Panc1 (cell line): ENCODE results near the gene TP63. TPM values are rescaled to one million over a fixed set of nuclear protein-coding genes. Genes with fewer than 3 reads are reported as not detected.
"Not testable (repeated sequence)": the region's sequence is repeated elsewhere in the genome, so short reads cannot be mapped to it uniquely, and the experiment has no call there.

Experiments used
- ATAC-seq: fragments of 200-7000 bp; cut with Tn5 transposase; 2 replicates; pipeline ENCODE4 v1.9.1; 2020; ENCODE audit warnings: mild to moderate bottlenecking, moderate library complexity
- BruUV-seq: library from RNA; stranded (reverse); fragments of 400-500 nt; replicated peaks from 2 replicates; lab custom pipeline; 2021; lab: Mats Ljungman, UMichigan
- CTCF ChIA-PET: fragments of 300-600 bp; sonication (Branson Sonifier 250); formaldehyde crosslinking; loops from one replicate; lab custom pipeline; 2022; ENCODE audit warnings: antibody characterized with exemption; lab: Charles Lee
- POLR2A ChIA-PET: fragments of 300-600 bp; sonication (Branson Sonifier 250); formaldehyde crosslinking; loops from one replicate; lab custom pipeline; 2022; ENCODE audit warnings: antibody characterized with exemption; lab: Charles Lee
- DNase-seq: peaks from one replicate; pipeline ENCODE4 v3.0.0-alpha.2; 2010; ENCODE audit warnings: low read depth, low spot score
- H3K27ac ChIP-seq: 2 replicates; pipeline ENCODE4 v1.5.1; 2011; ENCODE audit warnings: mild to moderate bottlenecking, low read length, inconsistent platforms
- H3K27me3 ChIP-seq: fragments of 200-500 bp; sonication (Bioruptor generic); 2 replicates; pipeline ENCODE4 v1.6.0; 2014; ENCODE audit warnings: low read length, inconsistent platforms; ENCODE audit not compliant: control insufficient read depth, insufficient read depth
- H3K36me3 ChIP-seq: fragments of 200-500 bp; sonication (Bioruptor generic); 2 replicates; pipeline ENCODE4 v1.5.1; 2014; ENCODE audit warnings: inconsistent platforms, mild to moderate bottlenecking, low read length, moderate library complexity; ENCODE audit not compliant: control insufficient read depth, insufficient read depth
- H3K4me1 ChIP-seq: 2 replicates; pipeline ENCODE4 v1.5.1; 2011; ENCODE audit warnings: inconsistent platforms, mild to moderate bottlenecking, low read length, moderate library complexity; ENCODE audit not compliant: control insufficient read depth, insufficient read depth
- H3K4me3 ChIP-seq, 2 experiments: 2 replicates each; pipeline ENCODE4 v1.5.1; 2011 to 2012; ENCODE audit warnings: low read depth in 2 of 2, low read length in 2 of 2, mild to moderate bottlenecking in 2 of 2, inconsistent platforms in 1 of 2, moderate library complexity in 1 of 2
- H3K9me3 ChIP-seq: fragments of 200-500 bp; sonication (Bioruptor generic); 2 replicates; pipeline ENCODE4 v1.5.1; 2014; ENCODE audit warnings: low read depth, mild to moderate bottlenecking, inconsistent platforms, low read length, moderate library complexity; ENCODE audit not compliant: control insufficient read depth, insufficient read depth
- POLR2AphosphoS5 ChIP-seq: IDR thresholded peaks from 2 replicates; pipeline ENCODE4 v1.6.1; 2012; ENCODE audit warnings: mild to moderate bottlenecking, low read depth, low read length, moderate library complexity
- SIN3A ChIP-seq: IDR thresholded peaks from 2 replicates; pipeline ENCODE4 v1.6.1; 2012; ENCODE audit warnings: low read depth, mild to moderate bottlenecking, low read length, moderate library complexity, borderline replicate concordance; ENCODE audit not compliant: insufficient read depth
- TCF7L2 ChIP-seq: IDR thresholded peaks from 2 replicates; pipeline ENCODE4 v1.6.1; 2011; ENCODE audit warnings: mild to moderate bottlenecking, low read depth, low read length, inconsistent platforms
- in situ Hi-C: cut with HindIII; loops from 2 replicates; pipeline ENCODE4 v1.10.0; 2016; ENCODE audit warnings: low sequenced_read_pairs, low pct_unique_long_range_greater_than_20kb
- intact Hi-C: fragments of 100-400 bp; cut with micrococcal nuclease; formaldehyde crosslinking; loops from one replicate; pipeline ENCODE4 v1.10.0; 2022; ENCODE audit not compliant: unreplicated experiment
- total RNA-seq: library from RNA; stranded (reverse); gene quantifications from one replicate; pipeline ENCODE4 v1.2.1, GENCODE V29; 2021; ENCODE audit not compliant: unreplicated experiment
- TF ChIP-seq, protein P1 (sequence below), 2 experiments: IDR thresholded peaks; 2 replicates each; pipeline ENCODE4 v1.6.1; 2011 to 2012; ENCODE audit warnings: low read depth in 2 of 2, control low read depth in 1 of 2, low read length in 1 of 2, mild to moderate bottlenecking in 1 of 2, moderate library complexity in 1 of 2; ENCODE audit not compliant: insufficient read depth in 1 of 2
- TF ChIP-seq, protein P2 (sequence below): fragments of 450-650 bp; IDR thresholded peaks from 2 replicates; pipeline ENCODE4 v1.5.1; 2017; ENCODE audit warnings: mild to moderate bottlenecking

Gene TP63
- total RNA-seq, 1 experiment from 2014 or later: 0.51 TPM

DNA sequence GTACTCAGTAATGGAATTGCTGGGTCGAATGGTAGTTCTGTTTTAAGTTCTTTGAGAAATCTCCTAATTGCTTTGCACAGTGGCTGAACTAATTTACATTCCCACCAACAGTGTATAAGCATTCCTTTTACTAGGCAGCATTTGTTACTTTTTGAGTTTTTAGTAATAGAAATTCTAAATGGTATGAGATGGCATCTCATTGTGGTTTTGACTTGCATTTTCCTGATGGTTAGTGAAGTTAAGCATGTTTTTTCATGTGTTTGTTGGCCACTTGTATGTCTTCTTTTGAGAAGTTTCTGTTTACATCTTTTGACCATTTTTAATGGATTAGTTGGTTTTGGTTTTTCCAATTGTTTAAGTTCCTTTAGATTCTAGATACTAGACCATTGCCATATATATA is 28.4 kb downstream of the TP63 start:
- BruUV-seq: no TSS peak
- Histone ChIP-seq H3K36me3 (no peaks in the 10 kb centered on the region), H3K9me3 (peaks cover 15% of the 10 kb centered on the region; the same call in 1 of the 2 replicates), H3K4me3 (no peak overlapping the region), H3K27me3 (no peaks in the 10 kb centered on the region), H3K4me1 (no peaks in the 10 kb centered on the region), H3K27ac (no peak overlapping the region)
- DNase-seq (no peak), ATAC-seq (no peak)
- intact Hi-C loops: no loop called here
- in situ Hi-C loops: no loop called here
- TF ChIP-seq SIN3A: no peak
- TF ChIP-seq, protein P1, sequence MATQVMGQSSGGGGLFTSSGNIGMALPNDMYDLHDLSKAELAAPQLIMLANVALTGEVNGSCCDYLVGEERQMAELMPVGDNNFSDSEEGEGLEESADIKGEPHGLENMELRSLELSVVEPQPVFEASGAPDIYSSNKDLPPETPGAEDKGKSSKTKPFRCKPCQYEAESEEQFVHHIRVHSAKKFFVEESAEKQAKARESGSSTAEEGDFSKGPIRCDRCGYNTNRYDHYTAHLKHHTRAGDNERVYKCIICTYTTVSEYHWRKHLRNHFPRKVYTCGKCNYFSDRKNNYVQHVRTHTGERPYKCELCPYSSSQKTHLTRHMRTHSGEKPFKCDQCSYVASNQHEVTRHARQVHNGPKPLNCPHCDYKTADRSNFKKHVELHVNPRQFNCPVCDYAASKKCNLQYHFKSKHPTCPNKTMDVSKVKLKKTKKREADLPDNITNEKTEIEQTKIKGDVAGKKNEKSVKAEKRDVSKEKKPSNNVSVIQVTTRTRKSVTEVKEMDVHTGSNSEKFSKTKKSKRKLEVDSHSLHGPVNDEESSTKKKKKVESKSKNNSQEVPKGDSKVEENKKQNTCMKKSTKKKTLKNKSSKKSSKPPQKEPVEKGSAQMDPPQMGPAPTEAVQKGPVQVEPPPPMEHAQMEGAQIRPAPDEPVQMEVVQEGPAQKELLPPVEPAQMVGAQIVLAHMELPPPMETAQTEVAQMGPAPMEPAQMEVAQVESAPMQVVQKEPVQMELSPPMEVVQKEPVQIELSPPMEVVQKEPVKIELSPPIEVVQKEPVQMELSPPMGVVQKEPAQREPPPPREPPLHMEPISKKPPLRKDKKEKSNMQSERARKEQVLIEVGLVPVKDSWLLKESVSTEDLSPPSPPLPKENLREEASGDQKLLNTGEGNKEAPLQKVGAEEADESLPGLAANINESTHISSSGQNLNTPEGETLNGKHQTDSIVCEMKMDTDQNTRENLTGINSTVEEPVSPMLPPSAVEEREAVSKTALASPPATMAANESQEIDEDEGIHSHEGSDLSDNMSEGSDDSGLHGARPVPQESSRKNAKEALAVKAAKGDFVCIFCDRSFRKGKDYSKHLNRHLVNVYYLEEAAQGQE (IDR thresholded peaks at IDR 0.05; ENCODE audit: insufficient read depth in 1 of 2, low read depth in 2 of 2, low read length in 1 of 2): no peak
- TF ChIP-seq TCF7L2: no peak
- TF ChIP-seq, protein P2, sequence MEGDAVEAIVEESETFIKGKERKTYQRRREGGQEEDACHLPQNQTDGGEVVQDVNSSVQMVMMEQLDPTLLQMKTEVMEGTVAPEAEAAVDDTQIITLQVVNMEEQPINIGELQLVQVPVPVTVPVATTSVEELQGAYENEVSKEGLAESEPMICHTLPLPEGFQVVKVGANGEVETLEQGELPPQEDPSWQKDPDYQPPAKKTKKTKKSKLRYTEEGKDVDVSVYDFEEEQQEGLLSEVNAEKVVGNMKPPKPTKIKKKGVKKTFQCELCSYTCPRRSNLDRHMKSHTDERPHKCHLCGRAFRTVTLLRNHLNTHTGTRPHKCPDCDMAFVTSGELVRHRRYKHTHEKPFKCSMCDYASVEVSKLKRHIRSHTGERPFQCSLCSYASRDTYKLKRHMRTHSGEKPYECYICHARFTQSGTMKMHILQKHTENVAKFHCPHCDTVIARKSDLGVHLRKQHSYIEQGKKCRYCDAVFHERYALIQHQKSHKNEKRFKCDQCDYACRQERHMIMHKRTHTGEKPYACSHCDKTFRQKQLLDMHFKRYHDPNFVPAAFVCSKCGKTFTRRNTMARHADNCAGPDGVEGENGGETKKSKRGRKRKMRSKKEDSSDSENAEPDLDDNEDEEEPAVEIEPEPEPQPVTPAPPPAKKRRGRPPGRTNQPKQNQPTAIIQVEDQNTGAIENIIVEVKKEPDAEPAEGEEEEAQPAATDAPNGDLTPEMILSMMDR: no peak
- TF ChIP-seq POLR2AphosphoS5: no peak
- ChIA-PET POLR2A (no interaction called here), CTCF (no interaction called here)

DNA sequence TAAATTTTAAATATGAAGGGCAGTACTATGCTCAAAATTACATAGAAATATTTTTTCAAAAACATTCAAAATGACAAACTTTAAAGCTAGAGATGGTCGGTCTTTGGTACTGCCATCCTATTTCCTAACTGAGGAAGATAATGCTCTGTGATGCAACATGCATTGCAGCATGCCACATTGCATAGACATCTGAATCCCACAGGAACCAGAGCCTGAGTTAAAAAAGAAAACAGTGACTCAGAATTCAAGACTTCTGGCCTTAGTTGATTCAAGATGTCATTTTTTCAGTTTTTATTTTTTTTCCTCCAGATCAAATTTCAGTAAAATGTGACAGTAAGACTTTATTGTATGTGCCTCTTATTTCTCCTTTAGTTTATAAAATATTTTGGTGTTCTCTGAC is 33.1 kb downstream of the TP63 start:
- peak; percentile 33 for DNase-seq
- in situ Hi-C loops: no loop called here
- no peaks in the 10 kb centered on the region for H3K4me1 ChIP-seq
- H3K9me3 ChIP-seq: no peaks in the 10 kb centered on the region
- H3K36me3 ChIP-seq: no peaks in the 10 kb centered on the region
- BruUV-seq: no TSS peak
- H3K27ac ChIP-seq: no peak overlapping the region
- ChIA-PET POLR2A (no interaction called here), CTCF (no interaction called here)
- TF ChIP-seq POLR2AphosphoS5 (no peak), TCF7L2 (no peak), SIN3A (no peak)
- TF ChIP-seq, protein P1 (IDR thresholded peaks at IDR 0.05; ENCODE audit: insufficient read depth in 1 of 2, low read depth in 2 of 2, low read length in 1 of 2): no peak
- TF ChIP-seq, protein P2: no peak
- no peaks in the 10 kb centered on the region for H3K27me3 ChIP-seq
- ATAC-seq: no peak
- H3K4me3 ChIP-seq: no peak overlapping the region
- intact Hi-C loops: loop anchor here (10.0 kb wide), 1 partner anchor 390 kb away; no protein-coding TSS in a partner anchor

DNA sequence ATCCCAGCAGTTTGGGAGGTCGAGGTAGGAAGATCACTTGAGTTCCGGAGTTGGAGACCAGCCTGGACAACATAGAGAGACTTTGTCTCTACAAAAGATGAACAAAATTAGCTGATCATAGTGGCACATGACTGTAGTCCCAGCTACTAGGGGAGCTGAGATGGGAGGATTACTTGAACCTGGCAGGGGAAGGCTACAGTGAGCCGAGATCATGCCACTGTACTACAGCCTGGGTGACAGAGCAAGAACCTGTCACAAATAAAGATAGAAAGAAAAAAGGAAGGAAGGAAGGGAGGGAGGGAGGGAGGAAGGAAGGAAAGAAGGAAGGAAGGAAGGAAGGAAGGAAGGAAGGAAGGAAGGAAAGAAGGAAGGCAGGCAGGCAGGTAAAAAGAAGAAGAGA is 41.2 kb downstream of the TP63 start:
- H3K9me3 ChIP-seq, BruUV-seq, H3K4me3 ChIP-seq, H3K36me3 ChIP-seq, DNase-seq, in situ Hi-C loops, intact Hi-C loops, H3K27ac ChIP-seq, CTCF ChIA-PET, ATAC-seq, POLR2A ChIA-PET, H3K27me3 ChIP-seq, H3K4me1 ChIP-seq: not testable (repeated sequence)
